SU-DHL-6 (cell line): ENCODE results near the gene TRO.

Source experiments
- H2AFZ ChIP-seq: fragments of 200-600 bp; sonication (generic); 2 replicates; pipeline ENCODE4 v1.6.1; 2014; ENCODE audit warnings: low read depth, mild to moderate bottlenecking, moderate library complexity, mixed read lengths, antibody characterized with exemption, low read length; ENCODE audit not compliant: severe bottlenecking
- H3F3A ChIP-seq: fragments of 200-600 bp; shearing (Covaris generic); 2 replicates; pipeline ENCODE4 v1.6.0; 2016; ENCODE audit warnings: antibody characterized with exemption, mild to moderate bottlenecking; ENCODE audit not compliant: insufficient read depth
- H3K27ac ChIP-seq: fragments of 200-600 bp; sonication (generic); 2 replicates; pipeline ENCODE4 v1.5.1; 2016; ENCODE audit warnings: low read depth, mild to moderate bottlenecking, low read length, moderate library complexity, mixed read lengths
- H3K27me3 ChIP-seq: fragments of 200-600 bp; sonication (generic), shearing (Covaris generic); 2 replicates; pipeline ENCODE4 v1.6.0; 2014; ENCODE audit warnings: mild to moderate bottlenecking, low read length
- H3K36me3 ChIP-seq: fragments of 200-600 bp; sonication (generic); 2 replicates; pipeline ENCODE4 v1.6.1; 2014; ENCODE audit warnings: mild to moderate bottlenecking, low read length, mixed read lengths
- H3K4me2 ChIP-seq: fragments of 300-600, 200-600 bp; shearing (Covaris generic), sonication (generic); 2 replicates; pipeline ENCODE4 v1.6.0; 2014; ENCODE audit warnings: low read length, low read depth, mild to moderate bottlenecking; ENCODE audit not compliant: poor library complexity, severe bottlenecking
- H3K4me3 ChIP-seq: fragments of 200-600 bp; sonication (generic); 2 replicates; pipeline ENCODE4 v1.5.1; 2014; ENCODE audit warnings: antibody characterized with exemption, low read length, mild to moderate bottlenecking, mixed read lengths; ENCODE audit not compliant: insufficient read depth, poor library complexity, severe bottlenecking
- H3K79me2 ChIP-seq: fragments of 200-600 bp; sonication (generic); 2 replicates; pipeline ENCODE4 v1.6.1; 2014; ENCODE audit warnings: mild to moderate bottlenecking, low read length, moderate library complexity; ENCODE audit not compliant: insufficient read depth
- H3K9ac ChIP-seq: fragments of 200-600 bp; sonication (generic); 2 replicates; pipeline ENCODE4 v1.7.0; 2014; ENCODE audit warnings: mild to moderate bottlenecking, low read length
- H3K9me2 ChIP-seq: fragments of 200-600 bp; sonication (generic); replicated peaks from 2 replicates; pipeline ENCODE4 v1.6.1; 2014; ENCODE audit warnings: low read length; ENCODE audit not compliant: insufficient read depth
- H3K9me3 ChIP-seq: fragments of 200-600 bp; sonication (generic); 2 replicates; pipeline ENCODE4 v1.6.1; 2014; ENCODE audit warnings: low read length, mixed read lengths; ENCODE audit not compliant: insufficient read depth
- H4K20me1 ChIP-seq: fragments of 200-600 bp; sonication (generic); 2 replicates; pipeline ENCODE4 v1.6.1; 2014; ENCODE audit warnings: low read depth, mild to moderate bottlenecking, antibody characterized with exemption, low read length, moderate library complexity, mixed read lengths
- EZH2phosphoT487 ChIP-seq: fragments of 200-600 bp; sonication (generic), shearing (Covaris generic); conservative IDR thresholded peaks from 2 replicates; pipeline ENCODE4 v1.6.1; 2018; ENCODE audit warnings: mild to moderate bottlenecking, antibody characterized with exemption, low read length, moderate library complexity, mixed read lengths
- TF ChIP-seq, protein P1 (sequence below): fragments of 200-600 bp; sonication (generic); IDR thresholded peaks from one replicate; pipeline ENCODE4 v1.5.1; 2017; ENCODE audit warnings: antibody characterized with exemption, mild to moderate bottlenecking, low read length, moderate library complexity; ENCODE audit not compliant: insufficient read depth, poor library complexity, severe bottlenecking

The TRO gene

DNA sequence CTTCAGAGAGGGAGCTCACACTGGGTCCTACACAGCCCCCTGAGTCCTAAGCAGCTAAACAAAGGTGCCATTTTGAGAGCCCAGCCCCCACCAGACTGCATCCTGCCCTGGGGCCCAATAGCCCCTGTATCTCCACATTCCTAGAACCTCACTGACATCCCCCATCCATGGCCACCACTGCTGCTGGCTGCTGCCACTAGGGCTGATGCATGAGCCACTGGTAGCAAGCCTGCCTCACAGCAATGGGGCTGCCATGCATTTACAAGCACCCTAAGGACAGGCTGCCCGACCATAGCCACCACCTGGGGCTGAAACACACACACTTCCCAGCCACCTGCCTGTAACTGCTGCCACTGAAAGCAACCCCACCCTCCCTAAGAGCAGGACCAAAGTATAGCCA, 26.5 kb upstream of the TRO start:
- no peak overlapping the region for H3K27ac ChIP-seq
- no peak overlapping the region for H3K4me2 ChIP-seq
- no peak overlapping the region for H3K4me3 ChIP-seq
- H3K9me2 ChIP-seq = no peaks in the 10 kb centered on the region
- H4K20me1 ChIP-seq = no peaks in the 10 kb centered on the region
- no peak overlapping the region for H2AFZ ChIP-seq
- no peaks in the 10 kb centered on the region for H3F3A ChIP-seq
- TF ChIP-seq EZH2phosphoT487 = no peak
- TF ChIP-seq, protein P1, sequence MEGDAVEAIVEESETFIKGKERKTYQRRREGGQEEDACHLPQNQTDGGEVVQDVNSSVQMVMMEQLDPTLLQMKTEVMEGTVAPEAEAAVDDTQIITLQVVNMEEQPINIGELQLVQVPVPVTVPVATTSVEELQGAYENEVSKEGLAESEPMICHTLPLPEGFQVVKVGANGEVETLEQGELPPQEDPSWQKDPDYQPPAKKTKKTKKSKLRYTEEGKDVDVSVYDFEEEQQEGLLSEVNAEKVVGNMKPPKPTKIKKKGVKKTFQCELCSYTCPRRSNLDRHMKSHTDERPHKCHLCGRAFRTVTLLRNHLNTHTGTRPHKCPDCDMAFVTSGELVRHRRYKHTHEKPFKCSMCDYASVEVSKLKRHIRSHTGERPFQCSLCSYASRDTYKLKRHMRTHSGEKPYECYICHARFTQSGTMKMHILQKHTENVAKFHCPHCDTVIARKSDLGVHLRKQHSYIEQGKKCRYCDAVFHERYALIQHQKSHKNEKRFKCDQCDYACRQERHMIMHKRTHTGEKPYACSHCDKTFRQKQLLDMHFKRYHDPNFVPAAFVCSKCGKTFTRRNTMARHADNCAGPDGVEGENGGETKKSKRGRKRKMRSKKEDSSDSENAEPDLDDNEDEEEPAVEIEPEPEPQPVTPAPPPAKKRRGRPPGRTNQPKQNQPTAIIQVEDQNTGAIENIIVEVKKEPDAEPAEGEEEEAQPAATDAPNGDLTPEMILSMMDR = no peak
- no peak overlapping the region for H3K9ac ChIP-seq
- no peaks in the 10 kb centered on the region for H3K36me3 ChIP-seq
- no peaks in the 10 kb centered on the region for H3K9me3 ChIP-seq
- no peaks in the 10 kb centered on the region for H3K27me3 ChIP-seq
- no peaks in the 10 kb centered on the region for H3K79me2 ChIP-seq

DNA sequence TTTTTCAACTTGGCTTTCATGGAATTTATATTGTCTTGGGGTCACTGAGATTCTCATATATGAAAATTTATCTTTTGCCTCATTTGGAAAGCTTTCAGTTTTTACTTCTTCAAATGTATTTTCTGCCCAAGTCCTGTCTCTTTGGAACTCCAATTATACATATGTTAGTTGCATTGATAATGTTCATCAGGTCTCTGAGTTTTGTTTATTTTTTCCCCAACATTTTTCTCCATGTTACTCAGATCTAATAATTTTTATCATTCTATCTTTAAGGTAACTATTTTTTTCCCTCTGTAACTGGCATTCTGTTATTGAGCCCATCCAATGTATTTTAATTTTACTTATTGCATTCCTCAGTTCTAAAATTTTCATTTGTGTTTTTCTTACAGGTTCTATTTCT, 10.7 kb upstream of the TRO start:
- Histone ChIP-seq H3K9me2 (no peaks in the 10 kb centered on the region), H3K36me3 (no peaks in the 10 kb centered on the region), H3K9ac (no peak overlapping the region), H3K9me3 (no peaks in the 10 kb centered on the region), H2AFZ (no peak overlapping the region), H3K27ac (no peak overlapping the region), H3K79me2 (no peaks in the 10 kb centered on the region), H4K20me1 (no peaks in the 10 kb centered on the region), H3K4me3 (no peak overlapping the region), H3K4me2 (no peak overlapping the region), H3K27me3 (no peaks in the 10 kb centered on the region), H3F3A (no peaks in the 10 kb centered on the region)
- TF ChIP-seq EZH2phosphoT487 = no peak
- TF ChIP-seq, protein P1 = no peak

DNA sequence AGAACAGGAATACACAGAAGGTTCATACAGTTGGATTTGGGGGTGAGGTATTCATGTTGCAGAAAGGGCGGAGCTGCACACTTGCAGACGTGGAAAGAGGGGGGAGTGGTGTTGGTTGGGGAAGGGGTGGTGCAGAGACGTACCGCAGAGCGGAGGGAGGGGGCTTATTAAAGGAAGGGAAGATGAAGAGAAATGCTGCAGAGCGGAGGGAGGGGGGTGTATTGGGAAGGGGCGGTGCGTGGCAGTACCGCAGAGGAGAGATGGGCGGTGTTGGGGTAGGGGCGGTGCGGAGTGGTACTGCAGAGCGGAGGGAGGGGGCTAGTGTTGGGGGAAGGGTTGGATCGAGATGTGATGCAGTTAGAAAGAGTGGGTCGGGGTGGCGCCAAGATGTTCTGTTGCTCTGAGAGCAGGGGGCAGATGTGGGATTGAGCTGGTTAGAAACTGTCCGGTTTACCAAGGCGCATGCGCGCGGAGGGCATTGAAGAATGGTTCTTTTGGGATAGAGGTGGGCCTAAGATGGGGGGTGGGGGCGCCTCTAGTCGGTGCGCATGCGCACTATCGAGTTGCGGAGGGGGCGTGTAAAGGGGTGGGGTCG, 900 bp downstream of the TRO start:
- H2AFZ ChIP-seq = no peak overlapping the region
- H3K27ac ChIP-seq = no peak overlapping the region
- H3K9ac ChIP-seq = no peak overlapping the region

More for the DNA sequence above, 900 bp downstream of the TRO start:
- H3K9me3 ChIP-seq = no peaks in the 10 kb centered on the region
- H3K4me2 ChIP-seq = no peak overlapping the region
- no peaks in the 10 kb centered on the region for H3K79me2 ChIP-seq
- TF ChIP-seq EZH2phosphoT487 = no peak
- TF ChIP-seq, protein P1 = no peak
- no peak overlapping the region for H3K4me3 ChIP-seq
- H3K27me3 ChIP-seq = no peaks in the 10 kb centered on the region
- H3F3A ChIP-seq = no peaks in the 10 kb centered on the region
- no peaks in the 10 kb centered on the region for H4K20me1 ChIP-seq
- H3K36me3 ChIP-seq = no peaks in the 10 kb centered on the region
- H3K9me2 ChIP-seq = no peaks in the 10 kb centered on the region
